ENCODE measurements around the gene SLFNL1. TPM values are rescaled to one million over a fixed set of nuclear protein-coding genes. Genes with fewer than 3 reads are reported as not detected.

The SLFNL1 gene
- 0.07 TPM in 1 of 5 replicates, not detected in the others for total RNA-seq (2022; extraction: Qiagen RNA extraction; ENCODE audit: low read depth)

DNA sequence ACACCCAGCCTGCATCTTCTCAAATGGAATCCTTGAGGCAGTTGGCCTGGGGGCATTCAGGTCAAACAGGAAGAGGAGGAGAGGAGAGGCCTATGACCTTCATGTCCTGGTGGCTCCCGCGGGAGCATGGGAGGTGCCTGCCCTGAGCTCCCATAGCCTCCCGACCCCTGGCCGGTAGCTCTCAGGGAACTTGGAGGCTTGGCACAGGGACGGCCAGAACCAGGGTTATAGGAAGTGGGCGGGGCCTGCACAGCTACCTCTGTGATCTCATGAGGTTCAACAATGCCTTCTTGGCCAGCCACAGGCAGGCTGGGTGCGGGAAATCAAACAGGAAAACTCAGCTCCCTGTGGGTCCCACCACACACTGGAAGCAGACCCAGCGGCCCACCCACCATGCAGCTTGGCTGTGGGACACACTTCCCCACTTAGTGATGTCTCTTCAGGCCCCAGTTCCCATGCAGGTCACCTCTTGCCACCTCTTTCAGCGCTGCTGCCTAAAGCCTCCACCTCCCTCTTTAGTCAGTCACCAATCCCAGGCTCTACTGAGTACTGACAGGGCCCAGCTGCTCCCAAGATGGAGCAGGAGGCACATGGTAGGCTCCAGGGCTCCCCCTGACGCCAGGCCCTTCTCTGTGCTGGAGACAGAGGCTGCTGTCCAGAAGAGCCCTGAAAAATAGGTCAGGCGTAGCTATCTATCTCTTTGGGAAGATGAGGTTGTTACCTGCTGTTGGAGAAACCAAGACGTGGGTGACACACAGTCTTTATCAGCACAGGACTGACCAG is at the start of gene SLFNL1:
Gene SLFNL1, minus strand, starts transcription at position 200 of the 783 bp plus-strand sequence. CDS start 1,065 bp downstream, outside the sequence.

DNA sequence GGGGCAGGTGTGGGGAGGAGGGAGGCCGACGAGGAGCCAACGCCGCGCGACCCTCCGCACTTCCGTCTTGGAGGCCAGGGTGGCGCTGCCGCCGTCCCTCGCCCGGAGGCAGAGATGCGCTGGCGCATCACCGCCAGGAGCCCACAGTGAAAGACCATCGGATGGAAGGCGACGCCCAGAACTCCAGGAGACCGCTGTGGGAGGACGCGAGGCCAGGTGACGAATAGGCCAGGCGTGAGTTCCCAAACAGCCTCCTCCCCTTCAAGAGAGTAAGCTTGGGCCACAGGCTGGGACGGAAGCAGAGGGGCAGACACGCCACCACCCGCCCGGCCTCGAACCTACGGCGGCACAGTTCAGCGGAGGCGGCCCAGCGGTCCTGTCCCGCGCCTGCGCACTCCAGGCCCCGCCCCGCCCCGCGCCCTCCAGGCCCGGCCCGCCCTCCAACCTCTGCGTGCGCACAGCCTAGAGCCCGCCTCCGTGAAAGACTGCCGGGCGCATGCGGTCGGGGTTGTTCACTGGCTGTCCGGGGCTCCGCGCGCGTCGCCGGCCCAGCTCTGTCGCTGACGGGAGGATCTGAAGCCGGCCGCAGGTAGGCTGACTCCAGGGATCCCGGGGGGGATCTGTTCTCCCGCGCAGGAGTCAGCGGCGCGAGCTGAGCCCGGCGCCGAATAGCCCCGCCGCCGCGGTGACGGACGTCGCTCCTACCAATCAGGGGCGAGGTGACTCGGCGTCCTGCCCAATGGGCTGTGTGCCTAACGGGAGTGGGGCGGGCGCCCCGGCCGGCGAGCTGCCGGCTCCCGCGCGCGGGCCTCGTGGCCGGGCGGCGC is 42.1 kb downstream of the SLFNL1 start, which contains the start of gene CTPS1:
Gene CTPS1, plus strand, starts transcription at position 456 of the 827 bp plus-strand sequence. CDS start 3,595 bp downstream, outside the sequence.

Other genes with a start within 250 kb of the SLFNL1 start
- gene KCNQ4, start 237.9 kb downstream of the SLFNL1 start, total RNA-seq (2022; extraction: Qiagen RNA extraction; ENCODE audit: low read depth), result 0.21 to 0.43 TPM (median 0.29 TPM) in 5 replicates
- gene CITED4, start 159.4 kb downstream of the SLFNL1 start, total RNA-seq (2022; extraction: Qiagen RNA extraction; ENCODE audit: low read depth), result 68.8 to 116 TPM (median 96.8 TPM) in 5 replicates
- gene CTPS1, start 42.0 kb downstream of the SLFNL1 start, total RNA-seq (2022; extraction: Qiagen RNA extraction; ENCODE audit: low read depth), result 88.7 to 111 TPM (median 97.9 TPM) in 5 replicates
- gene SCMH1, start 220.6 kb upstream of the SLFNL1 start, total RNA-seq (2022; extraction: Qiagen RNA extraction; ENCODE audit: low read depth), result 10.8 to 13.9 TPM (median 12.9 TPM) in 5 replicates

Measured in A549 treated with GW870086 at 1 μM for 4 hours (cell line).